H9 (cell line): ENCODE results near the gene SCUBE1. TPM values are rescaled to one million over a fixed set of nuclear protein-coding genes. Genes with fewer than 3 reads are reported as not detected.

Experiments used
- DNase-seq: peaks from one replicate; pipeline ENCODE4 v3.0.0-alpha.2; 2017
- H2AFZ ChIP-seq: one replicate; pipeline ENCODE4 v1.6.1; 2013; ENCODE audit warnings: mild to moderate bottlenecking, low read length, control low read depth, moderate library complexity
- H2AK5ac ChIP-seq: 2 replicates; pipeline ENCODE4 v1.6.1; 2013; ENCODE audit warnings: low read length, control low read depth, mixed read lengths; ENCODE audit not compliant: insufficient read length
- H2BK120ac ChIP-seq: one replicate; pipeline ENCODE4 v1.6.1; 2013; ENCODE audit warnings: low read depth, mild to moderate bottlenecking, low read length, control low read depth, inconsistent platforms; ENCODE audit not compliant: poor library complexity, severe bottlenecking
- H2BK12ac ChIP-seq: 2 replicates; pipeline ENCODE4 v1.6.1; 2013; ENCODE audit warnings: low read length, control low read depth, mixed read lengths, low read depth; ENCODE audit not compliant: insufficient read length
- H2BK15ac ChIP-seq: 2 replicates; pipeline ENCODE4 v1.6.1; 2013; ENCODE audit warnings: low read depth, low read length, control low read depth
- H2BK20ac ChIP-seq: one replicate; pipeline ENCODE4 v1.6.1; 2013; ENCODE audit warnings: low read depth, mild to moderate bottlenecking, low read length, control low read depth, inconsistent platforms; ENCODE audit not compliant: poor library complexity, severe bottlenecking
- H2BK5ac ChIP-seq: 2 replicates; pipeline ENCODE4 v1.6.1; 2013; ENCODE audit warnings: low read length, control low read depth, mixed read lengths; ENCODE audit not compliant: insufficient read length
- H3K14ac ChIP-seq: 2 replicates; pipeline ENCODE4 v1.6.1; 2013; ENCODE audit warnings: low read length, control low read depth; ENCODE audit not compliant: insufficient read depth
- H3K18ac ChIP-seq: 2 replicates; pipeline ENCODE4 v1.6.1; 2013; ENCODE audit warnings: low read depth, mild to moderate bottlenecking, mixed read lengths, low read length, control low read depth; ENCODE audit not compliant: insufficient read length
- H3K23ac ChIP-seq: 2 replicates; pipeline ENCODE4 v1.6.1; 2013; ENCODE audit warnings: low read length, control low read depth, mixed read lengths, low read depth; ENCODE audit not compliant: insufficient read length
- H3K23me2 ChIP-seq: 2 replicates; pipeline ENCODE4 v1.6.1; 2013; ENCODE audit warnings: low read depth, mild to moderate bottlenecking, mixed read lengths, low read length, control low read depth; ENCODE audit not compliant: insufficient read length, poor library complexity, severe bottlenecking
- H3K27ac ChIP-seq: 2 replicates; pipeline ENCODE4 v1.5.1; 2013; ENCODE audit warnings: low read length, control low read depth, mixed read lengths, low read depth; ENCODE audit not compliant: insufficient read length
- H3K27me3 ChIP-seq: 2 replicates; pipeline ENCODE4 v1.6.1; 2013; ENCODE audit warnings: low read length, control low read depth, inconsistent platforms; ENCODE audit not compliant: insufficient read depth
- H3K4ac ChIP-seq: 2 replicates; pipeline ENCODE4 v1.6.1; 2013; ENCODE audit warnings: low read depth, mild to moderate bottlenecking, control low read depth, inconsistent platforms, low read length, moderate library complexity
- H3K4me1 ChIP-seq: 2 replicates; pipeline ENCODE4 v1.6.1; 2013; ENCODE audit warnings: low read length, control low read depth, inconsistent platforms; ENCODE audit not compliant: insufficient read depth
- H3K4me2 ChIP-seq: 2 replicates; pipeline ENCODE4 v1.6.1; 2013; ENCODE audit warnings: low read length, control low read depth, mixed read lengths; ENCODE audit not compliant: insufficient read length, insufficient read depth
- H3K56ac ChIP-seq: 2 replicates; pipeline ENCODE4 v1.6.1; 2013; ENCODE audit warnings: low read depth, mild to moderate bottlenecking, mixed read lengths, low read length, control low read depth; ENCODE audit not compliant: insufficient read length
- H3K79me1 ChIP-seq: 2 replicates; pipeline ENCODE4 v1.6.1; 2013; ENCODE audit warnings: low read depth, mild to moderate bottlenecking, moderate library complexity, low read length, control low read depth, inconsistent platforms; ENCODE audit not compliant: insufficient read depth, poor library complexity, severe bottlenecking
- H3K79me2 ChIP-seq: 2 replicates; pipeline ENCODE4 v1.6.1; 2013; ENCODE audit warnings: low read length, control low read depth, inconsistent platforms; ENCODE audit not compliant: insufficient read depth
- H3K9ac ChIP-seq: 2 replicates; pipeline ENCODE4 v1.6.1; 2013; ENCODE audit warnings: low read length, control low read depth, mixed read lengths; ENCODE audit not compliant: insufficient read length; ENCODE audit errors: extremely low read depth
- H3K9me3 ChIP-seq: one replicate; pipeline ENCODE4 v1.6.1; 2013; ENCODE audit warnings: low read depth, low read length, inconsistent platforms; ENCODE audit not compliant: control insufficient read depth
- H3T11ph ChIP-seq: one replicate; pipeline ENCODE4 v1.6.1; 2013; ENCODE audit warnings: mild to moderate bottlenecking, low read length, control low read depth, inconsistent platforms
- H4K20me1 ChIP-seq: one replicate; pipeline ENCODE4 v1.6.1; 2013; ENCODE audit not compliant: control insufficient read depth, insufficient read length, insufficient read depth
- H4K5ac ChIP-seq: 2 replicates; pipeline ENCODE4 v1.6.1; 2013; ENCODE audit warnings: low read depth, mild to moderate bottlenecking, mixed read lengths, low read length, control low read depth; ENCODE audit not compliant: insufficient read length
- H4K8ac ChIP-seq: replicated peaks from 2 replicates; pipeline ENCODE4 v1.6.1; 2013; ENCODE audit warnings: low read length, control low read depth, mixed read lengths, low read depth; ENCODE audit not compliant: insufficient read length
- H4K91ac ChIP-seq: 2 replicates; pipeline ENCODE4 v1.6.1; 2013; ENCODE audit warnings: low read depth, mild to moderate bottlenecking, moderate library complexity, mixed read lengths, low read length, control low read depth; ENCODE audit not compliant: insufficient read length
- H3K27ac Mint-ChIP-seq, 3 experiments: 2 replicates in 2 of 3; 3 replicates in 1 of 3; pipeline ENCODE4 v1.8.0; 2020 to 2021; ENCODE audit warnings: mixed read lengths in 3 of 3, mild to moderate bottlenecking in 1 of 3, moderate library complexity in 1 of 3
- H3K27me3 Mint-ChIP-seq: 2 replicates; pipeline ENCODE4 v1.8.0; 2021; ENCODE audit warnings: low read depth, mild to moderate bottlenecking, moderate library complexity, mixed read lengths
- H3K36me3 Mint-ChIP-seq, 3 experiments: 2 replicates in 2 of 3; 3 replicates in 1 of 3; pipeline ENCODE4 v1.8.0; 2020 to 2021; ENCODE audit warnings: low read depth in 3 of 3, mixed read lengths in 3 of 3; ENCODE audit not compliant: insufficient read depth in 1 of 3
- H3K4me1 Mint-ChIP-seq, 2 experiments: 2 replicates each; pipeline ENCODE4 v1.8.0; 2020; ENCODE audit warnings: mixed read lengths in 2 of 2
- H3K4me3 Mint-ChIP-seq, 2 experiments: 2 replicates in 1 of 2; 3 replicates in 1 of 2; pipeline ENCODE4 v1.8.0; 2020 to 2021; ENCODE audit warnings: mild to moderate bottlenecking in 2 of 2, mixed read lengths in 2 of 2, moderate library complexity in 1 of 2
- H3K9me3 Mint-ChIP-seq, 2 experiments: 2 replicates in 1 of 2; 3 replicates in 1 of 2; pipeline ENCODE4 v1.8.0; 2020; ENCODE audit warnings: mild to moderate bottlenecking in 2 of 2, mixed read lengths in 2 of 2, moderate library complexity in 1 of 2
- CTCF ChIP-seq: fragments of 200-600 bp; sonication (generic); conservative IDR thresholded peaks from 3 replicates; pipeline ENCODE4 v1.8.0; 2021; ENCODE audit warnings: antibody characterized with exemption, mild to moderate bottlenecking
- WGBS: extraction: QIAGEN DNeasy Blood & Tissue Kit; methylation state at CpG from one replicate; pipeline ENCODE4 v1.1.7; 2013; ENCODE audit warnings: missing lambda C conversion rate, low lambda C conversion rate, mixed read lengths; ENCODE audit not compliant: insufficient read length; ENCODE audit errors: extremely low coverage; 5-methylcytosine and 5-hydroxymethylcytosine counted together
- total RNA-seq: library from RNA; stranded (reverse); gene quantifications from 2 replicates; pipeline ENCODE4 v1.2.1, GENCODE V29; 2021

The SCUBE1 gene
- total RNA-seq, 1 experiment from 2014 or later, result 1.2 TPM

GRCh38 chr22:43155789-43156188, 187.4 kb downstream of the SCUBE1 start:
- TF ChIP-seq CTCF, result no peak
- H2BK12ac ChIP-seq, result no peak overlapping the region
- H4K20me1 ChIP-seq, result no peaks in the 10 kb centered on the region
- H3K23ac ChIP-seq, result no peak overlapping the region
- no peak overlapping the region; the same call in 1 of the 2 replicates for H3K14ac ChIP-seq
- no peaks in the 10 kb centered on the region for H3K79me1 ChIP-seq
- no peak overlapping the region for H4K91ac ChIP-seq
- no peak overlapping the region for H3K27ac ChIP-seq
- no peak overlapping the region for H3K56ac ChIP-seq
- peaks cover 3 to 28% of the 10 kb centered on the region in 2 experiments for H3K4me1 Mint-ChIP-seq
- no peak overlapping the region for H3K27ac Mint-ChIP-seq
- no peak overlapping the region for H4K5ac ChIP-seq
- no peaks in the 10 kb centered on the region for H3K9me3 ChIP-seq
- H3K4ac ChIP-seq, result no peak overlapping the region
- H3K4me3 Mint-ChIP-seq, result no peak overlapping the region
- no peak overlapping the region for H2AK5ac ChIP-seq
- no peak overlapping the region for H4K8ac ChIP-seq
- H3K36me3 Mint-ChIP-seq, result no peaks in the 10 kb centered on the region
- no peak overlapping the region for H2BK15ac ChIP-seq
- no peak overlapping the region for H3K9ac ChIP-seq
- no peak overlapping the region for H3T11ph ChIP-seq
- DNase-seq, result no peak
- WGBS, result no CpG with 5 or more reads among the region's 5 CpGs
- H2AFZ ChIP-seq, result no peak overlapping the region
- no peaks in the 10 kb centered on the region; the same call in 1 of the 2 replicates for H3K27me3 ChIP-seq
- H3K4me1 ChIP-seq, result no peaks in the 10 kb centered on the region; the same call in 1 of the 2 replicates
- H2BK20ac ChIP-seq, result no peak overlapping the region
- H3K23me2 ChIP-seq, result no peaks in the 10 kb centered on the region
- no peak overlapping the region for H3K18ac ChIP-seq
- H2BK120ac ChIP-seq, result no peak overlapping the region
- H3K4me2 ChIP-seq, result no peak overlapping the region
- H3K79me2 ChIP-seq, result no peaks in the 10 kb centered on the region
- H3K27me3 Mint-ChIP-seq, result peaks cover 14% of the 10 kb centered on the region
- no peak overlapping the region for H2BK5ac ChIP-seq
- H3K9me3 Mint-ChIP-seq, result no peaks in the 10 kb centered on the region
